GM11168 (cell line): ENCODE measurements around the gene GPX3.

Experiments
- in situ Hi-C: fragments of 300-500 bp; cut with MboI; formaldehyde crosslinking; loops from one replicate; pipeline ENCODE4 v1.12.0; 2022; ENCODE audit warnings: low sequenced_read_pairs; ENCODE audit not compliant: unreplicated experiment

Gene GPX3

DNA sequence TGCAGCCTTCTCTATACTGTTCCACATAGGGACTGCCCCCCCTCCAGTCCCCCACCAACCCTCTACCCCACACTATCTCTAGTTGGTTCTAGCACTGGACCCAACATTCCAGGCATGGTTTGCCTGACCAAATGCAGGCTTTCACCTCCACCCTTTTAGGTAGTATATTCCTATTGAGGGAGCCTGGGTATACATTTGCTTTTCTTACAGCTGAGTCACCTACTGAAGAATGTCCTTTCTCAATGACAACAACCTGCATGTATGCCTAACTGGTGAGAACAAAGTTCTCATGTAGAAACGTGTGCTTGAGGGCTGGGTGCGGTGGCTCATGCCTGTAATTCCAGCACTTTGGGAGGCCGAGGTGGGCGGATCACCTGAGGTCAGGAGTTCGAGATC lies 52.2 kb downstream of the GPX3 start:
- in situ Hi-C loops: no loop called here

DNA sequence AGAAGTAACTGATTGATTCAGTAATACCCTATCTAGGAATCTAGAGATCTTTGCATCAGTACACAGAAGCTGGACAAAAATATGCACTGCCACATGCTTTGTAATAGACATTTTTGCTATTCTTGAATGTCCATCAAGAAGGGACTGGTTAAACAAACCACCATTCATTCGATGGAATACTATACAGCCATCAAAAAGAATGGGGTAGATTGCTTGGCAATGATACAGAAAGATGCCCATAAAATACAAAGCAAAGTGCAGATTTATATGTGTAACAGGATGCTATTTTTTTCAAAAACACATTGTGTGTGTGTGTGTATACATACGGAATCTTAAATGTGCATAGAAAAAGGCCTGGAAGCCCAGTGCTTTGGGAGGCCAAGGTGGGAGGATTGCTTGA lies 52.9 kb downstream of the GPX3 start:
- in situ Hi-C loops: no loop called here

DNA sequence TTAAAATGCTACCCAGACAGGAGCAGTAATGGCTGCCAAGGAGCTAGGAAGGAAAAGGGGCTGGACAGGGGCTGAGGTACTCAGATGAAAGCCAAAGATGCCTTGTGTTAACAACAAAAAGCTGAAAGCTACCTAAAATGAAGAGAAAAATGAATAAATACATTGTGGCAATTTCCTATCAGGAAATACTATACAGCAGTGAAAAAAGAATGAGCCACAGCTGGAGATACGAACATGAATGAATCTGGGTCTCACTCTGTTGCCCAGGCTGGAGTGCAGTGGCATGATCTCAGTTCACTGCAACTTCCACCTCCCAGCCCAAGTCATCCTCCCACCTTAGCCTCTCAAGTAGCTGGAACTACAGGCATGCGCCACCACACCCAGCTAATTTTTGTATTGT lies 54.2 kb downstream of the GPX3 start:
- in situ Hi-C loops: no loop called here

DNA sequence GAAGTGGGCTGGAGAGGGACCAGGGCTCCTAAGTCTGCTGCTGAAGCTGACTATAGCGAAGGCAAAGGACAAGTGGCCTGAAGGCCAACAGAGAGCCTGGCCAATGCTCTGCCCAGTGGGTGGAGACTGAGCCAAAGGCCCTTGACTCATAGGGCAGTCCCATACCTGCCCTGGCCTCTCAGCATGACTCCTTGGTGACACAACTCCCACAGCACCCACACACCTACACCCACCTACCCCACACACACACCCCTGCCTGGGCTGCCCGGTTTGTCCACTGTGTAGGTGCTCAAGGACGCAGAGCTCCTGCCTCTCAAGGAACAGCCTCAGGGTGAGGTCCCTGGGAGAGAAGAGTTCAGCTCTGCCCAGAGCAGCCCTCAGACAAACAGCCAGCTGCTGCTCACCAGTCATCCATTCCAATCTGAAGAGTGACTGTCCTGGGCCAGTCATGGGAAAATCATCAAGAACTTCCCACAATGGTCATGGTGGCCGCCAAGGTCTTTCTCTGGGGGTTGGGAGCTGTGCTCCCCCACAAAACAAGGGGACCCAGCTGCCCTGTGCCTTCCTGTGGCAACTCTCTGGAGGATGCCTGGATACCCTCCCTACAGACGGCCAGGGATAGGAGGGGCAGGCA lies 55.4 kb downstream of the GPX3 start:
- in situ Hi-C loops: no loop called here

DNA sequence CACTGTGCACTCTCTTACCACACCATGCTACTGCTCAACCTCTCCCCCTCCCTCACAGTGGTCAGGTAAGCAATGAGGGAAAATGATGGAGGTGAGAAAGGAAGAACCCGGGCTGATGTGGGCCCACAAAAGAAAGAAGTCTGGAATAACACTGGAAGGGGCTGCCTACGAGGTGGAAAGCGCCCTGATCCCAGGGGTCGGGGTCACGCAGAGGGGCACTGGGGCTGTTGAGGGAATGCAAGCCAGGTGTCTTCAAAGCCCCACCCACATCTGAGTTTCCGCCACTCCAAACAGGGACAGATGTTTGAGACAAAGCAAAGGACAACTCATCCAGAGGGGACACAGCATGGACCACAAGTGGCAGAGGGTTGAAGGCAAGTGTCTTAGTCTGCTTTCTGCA lies 56.2 kb downstream of the GPX3 start:
- in situ Hi-C loops: no loop called here

DNA sequence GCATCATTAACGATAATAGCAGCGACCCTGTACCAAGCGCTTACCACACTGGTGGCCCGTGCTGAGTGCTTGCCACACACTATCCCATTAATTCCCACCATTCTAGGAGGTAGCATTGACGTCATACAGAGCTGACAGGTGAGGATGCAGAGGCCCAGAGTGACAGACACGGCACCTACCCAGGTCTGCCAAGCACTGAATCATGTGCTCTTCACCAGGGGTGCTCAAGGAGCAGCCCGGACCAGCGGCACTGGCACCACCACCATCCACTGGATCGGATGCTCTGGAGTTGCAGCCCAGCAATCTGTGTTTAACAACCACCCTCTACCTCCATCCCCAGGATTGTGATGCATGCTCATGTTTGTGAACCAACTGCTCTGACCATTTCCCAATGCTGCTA lies 57.0 kb downstream of the GPX3 start:
- in situ Hi-C loops: no loop called here

DNA sequence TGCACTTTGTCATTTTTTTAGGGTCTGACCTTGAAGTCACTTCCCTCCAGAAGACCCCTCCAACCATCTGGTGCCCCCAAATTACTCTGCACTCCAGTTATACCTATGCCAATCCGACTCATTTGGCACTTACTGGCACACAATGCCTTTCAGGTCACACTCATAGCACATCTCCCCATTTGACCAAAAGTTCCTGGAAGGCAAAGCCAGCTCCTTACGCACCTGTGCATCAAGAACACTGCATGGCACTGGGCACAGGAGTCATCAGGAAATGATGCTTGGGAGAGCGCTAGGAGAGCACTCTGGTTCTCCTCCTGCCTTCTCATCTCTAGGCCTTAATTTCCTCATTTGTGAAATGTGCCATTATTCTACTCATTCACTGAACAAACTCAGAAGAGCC lies 57.6 kb downstream of the GPX3 start:
- in situ Hi-C loops: no loop called here
